K562 (cell line): ENCODE measurements around the gene TRIM27. TPM values are rescaled to one million over a fixed set of nuclear protein-coding genes. Genes with fewer than 3 reads are reported as not detected.
A peak's percentile ranks its signal among the peaks of the same experiment; 100 is the strongest.

Source experiments
- ATF1 ChIP-seq, 2 experiments: fragments of 450-650 bp in 1 of 2; IDR thresholded peaks; 2 replicates each; pipeline ENCODE4 v1.6.1; 2016; ENCODE audit warnings: missing compliant biosample characterization in 1 of 2, missing genetic modification characterization in 1 of 2
- EP300 ChIP-seq: IDR thresholded peaks from 2 replicates; pipeline ENCODE4 v1.6.1; 2012; ENCODE audit warnings: low read length, improper control_type of control experiment
- ETV5 ChIP-seq: sonication (generic); formaldehyde crosslinking; IDR thresholded peaks from 2 replicates; pipeline ENCODE4 v1.4.0; 2020; ENCODE audit warnings: low read depth, mild to moderate bottlenecking, missing genetic modification reagents
- ETV6 ChIP-seq, 3 experiments: fragments of 150-350 bp in 1 of 3; sonication (generic) in 1 of 3; formaldehyde crosslinking in 1 of 3; IDR thresholded peaks; 2 replicates each; pipeline versions ENCODE4 v1.6.1 to v1.8.0; 2014 to 2022; ENCODE audit warnings: borderline replicate concordance in 2 of 3, low read depth in 2 of 3, antibody characterized with exemption in 1 of 3, low read length in 1 of 3, mild to moderate bottlenecking in 1 of 3, missing genetic modification reagents in 1 of 3
- EZH2 ChIP-seq: IDR thresholded peaks from 2 replicates; pipeline ENCODE4 v1.6.1; 2012; ENCODE audit warnings: low read depth, mild to moderate bottlenecking, inconsistent platforms, low read length, borderline replicate concordance
- FOXJ3 ChIP-seq: sonication (generic); formaldehyde crosslinking; IDR thresholded peaks from 2 replicates; pipeline ENCODE4 v1.4.0; 2020; ENCODE audit warnings: mild to moderate bottlenecking, missing genetic modification reagents
- GATAD2A ChIP-seq: fragments of 450-650 bp; IDR thresholded peaks from 2 replicates; pipeline ENCODE4 v1.6.1; 2017
- KHSRP ChIP-seq: fragments of 450-650 bp; IDR thresholded peaks from 2 replicates; pipeline ENCODE4 v1.6.1; 2017
- MAFK ChIP-seq: IDR thresholded peaks from 2 replicates; pipeline ENCODE4 v1.6.1; 2011; ENCODE audit warnings: low read length, improper control_type of control experiment
- MEF2D ChIP-seq: conservative IDR thresholded peaks from 2 replicates; pipeline ENCODE4 v1.6.1; 2016; ENCODE audit warnings: low read depth, missing genetic modification characterization, missing compliant biosample characterization
- NELFE ChIP-seq: IDR thresholded peaks from 2 replicates; pipeline ENCODE4 v1.6.1; 2011; ENCODE audit warnings: mild to moderate bottlenecking; ENCODE audit not compliant: insufficient read depth, insufficient read length
- NFE2L1 ChIP-seq: fragments of 450-650 bp; IDR thresholded peaks from 2 replicates; pipeline ENCODE4 v1.6.1; 2016; ENCODE audit warnings: missing genetic modification characterization, low read depth, mild to moderate bottlenecking, missing compliant biosample characterization, moderate library complexity, borderline replicate concordance
- NR3C1 ChIP-seq: sonication (generic); formaldehyde crosslinking; IDR thresholded peaks from 2 replicates; pipeline ENCODE4 v1.8.1; 2022; ENCODE audit warnings: missing genetic modification reagents
- RBFOX2 ChIP-seq: fragments of 200-400 bp; formaldehyde crosslinking; IDR thresholded peaks from 2 replicates; pipeline ENCODE4 v1.6.1; 2017; ENCODE audit warnings: low read depth, mild to moderate bottlenecking, low read length, moderate library complexity
- RBM17 ChIP-seq: fragments of 200-400 bp; formaldehyde crosslinking; IDR thresholded peaks from 2 replicates; pipeline ENCODE4 v1.6.1; 2017; ENCODE audit warnings: low read depth, mild to moderate bottlenecking, low read length, borderline replicate concordance
- SMAD3 ChIP-seq: fragments of 450-650 bp; formaldehyde crosslinking; conservative IDR thresholded peaks from 2 replicates; pipeline ENCODE4 v1.4.0; 2020; ENCODE audit warnings: mild to moderate bottlenecking
- SOX6 ChIP-seq: fragments of 450-650 bp; IDR thresholded peaks from 2 replicates; pipeline ENCODE4 v1.6.1; 2014; ENCODE audit warnings: mild to moderate bottlenecking
- SPI1 ChIP-seq: IDR thresholded peaks from 2 replicates; pipeline ENCODE4 v1.6.1; 2011; ENCODE audit warnings: low read depth, low read length, control low read depth, borderline replicate concordance
- TBP ChIP-seq: optimal IDR thresholded peaks from 2 replicates; pipeline ENCODE3; 2011; ENCODE audit warnings: low read depth, low read length, improper control_type of control experiment
- TCF7L2 ChIP-seq: fragments of 150-350 bp; IDR thresholded peaks from 2 replicates; pipeline ENCODE4 v1.6.1; 2016; ENCODE audit warnings: low read depth, mild to moderate bottlenecking, low read length, moderate library complexity
- THAP7 ChIP-seq: fragments of 250-450 bp; sonication (Bioruptor Pico); IDR thresholded peaks from 2 replicates; pipeline ENCODE4 v1.5.0; 2021
- THRAP3 ChIP-seq: fragments of 450-650 bp; IDR thresholded peaks from 2 replicates; pipeline ENCODE4 v1.6.1; 2016; ENCODE audit warnings: mild to moderate bottlenecking, inconsistent platforms, borderline replicate concordance
- TRIM28 ChIP-seq: fragments of 450-650 bp; IDR thresholded peaks from 2 replicates; pipeline ENCODE4 v1.6.1; 2017
- ZNF23 ChIP-seq: fragments of 250-450 bp; sonication (Bioruptor Pico); IDR thresholded peaks from 2 replicates; pipeline ENCODE4 v1.4.0; 2020; ENCODE audit warnings: mild to moderate bottlenecking
- ZNF239 ChIP-seq: fragments of 250-450 bp; sonication (Bioruptor Pico); IDR thresholded peaks from 2 replicates; pipeline ENCODE4 v1.4.0; 2020; ENCODE audit warnings: mild to moderate bottlenecking
- ZNF280B ChIP-seq: fragments of 250-450 bp; sonication (Bioruptor Pico); IDR thresholded peaks from 2 replicates; pipeline ENCODE4 v1.5.1; 2021; ENCODE audit warnings: mild to moderate bottlenecking
- ZNF347 ChIP-seq: fragments of 450-650 bp; formaldehyde crosslinking; IDR thresholded peaks from 2 replicates; pipeline ENCODE4 v1.4.0; 2020; ENCODE audit warnings: low read depth, mild to moderate bottlenecking, moderate library complexity
- ZNF696 ChIP-seq: fragments of 250-450 bp; sonication (Bioruptor Pico); conservative IDR thresholded peaks from 2 replicates; pipeline ENCODE4 v1.4.0; 2020; ENCODE audit warnings: mild to moderate bottlenecking, moderate library complexity
- polyA plus RNA-seq, 8 experiments: library from polyadenylated mRNA; depleted of rRNA in 4 of 8; stranded (reverse) in 5 of 8; unstranded in 3 of 8; fragments of >200 nt; fragmentation: Nextera tagmentation in 2 of 8; fragmentation: Illumina TruSeq in 1 of 8; extraction: Ambion mirVana in 2 of 8; extraction: Trizol in 1 of 8; gene quantifications; 2 replicates each; pipeline versions ENCODE4 v1.2.1 to v1.2.3, GENCODE V29; 2011 to 2014; ENCODE audit warnings: inconsistent platforms in 1 of 8, missing spikeins in 1 of 8
- total RNA-seq, 7 experiments: library from RNA; depleted of rRNA in 6 of 7; stranded (reverse); fragments of >200 nt in 6 of 7; fragmentation: Illumina TruSeq in 2 of 7; extraction: Trizol in 2 of 7; gene quantifications; 2 replicates each; pipeline versions ENCODE4 v1.2.1 to v1.2.3, GENCODE V29; 2011 to 2021; ENCODE audit warnings: low replicate concordance in 1 of 7

The TRIM27 gene
- total and polyA plus RNA-seq, 9 of the 15 experiments (the other 6 are each of a cell fraction or from before 2014, with no cell fraction given): 37.7 to 235 (median 122) TPM

GRCh38 chr6:28960846-28961500 lies 37.2 kb upstream of the TRIM27 start (continued):
- peak; percentile 58 for TF ChIP-seq RBFOX2
- no peak; the same call in 1 of the 2 replicates for TF ChIP-seq ETV5
- TF ChIP-seq SMAD3 (CRISPR knock-in tag): no peak
- TF ChIP-seq ZNF280B (CRISPR knock-in tag): no peak
- TF ChIP-seq TBP: no peak
- peak; percentile 69; the same call in 1 of the 2 replicates for TF ChIP-seq SPI1
- no peak for TF ChIP-seq ZNF347 (CRISPR knock-in tag)
- TF ChIP-seq FOXJ3 (CRISPR knock-in tag): no peak
- peak; percentile 82 for TF ChIP-seq EP300
- no peak for TF ChIP-seq EZH2
- TF ChIP-seq MEF2D: 0 out of 2 replicates have a peak, but pooled peaks have one; percentile 45
- TF ChIP-seq ATF1 (CRISPR knock-in tag; IDR thresholded peaks at IDR 0.05): no peak
- TF ChIP-seq ATF1 (tag; IDR thresholded peaks at IDR 0.05): peak; percentile 49
- TF ChIP-seq THRAP3: no peak
- no peak for TF ChIP-seq NR3C1 (CRISPR knock-in tag)
- TF ChIP-seq ZNF696: no peak
- TF ChIP-seq NELFE: no peak
- peak; percentile 83 for TF ChIP-seq SOX6
- no peak for TF ChIP-seq ZNF239
- TF ChIP-seq TRIM28: peak; percentile 80
- TF ChIP-seq THAP7: no peak
- TF ChIP-seq ZNF23 (CRISPR knock-in tag): no peak
- no peak for TF ChIP-seq TCF7L2
- no peak for TF ChIP-seq ETV6 (IDR thresholded peaks at IDR 0.05; ENCODE audit: borderline replicate concordance in 1 of 2, low read depth in 2 of 2, low read length in 1 of 2)
- no peak for TF ChIP-seq ETV6 (CRISPR knock-in tag; IDR thresholded peaks at IDR 0.05; ENCODE audit: borderline replicate concordance)
- no peak for TF ChIP-seq RBM17
- peak; percentile 90 for TF ChIP-seq MAFK
- TF ChIP-seq NFE2L1 (tag): peak; percentile 66
- no peak for TF ChIP-seq KHSRP
- TF ChIP-seq GATAD2A: peak; percentile 33; the same call in 1 of the 2 replicates
